Right ventricle myocardium superior (tissue), 1 donor: ENCODE data around the gene HMGCS1. TPM values are rescaled to one million over a fixed set of nuclear protein-coding genes. Genes with fewer than 3 reads are reported as not detected.
"Not testable (repeated sequence)": the region's sequence is repeated elsewhere in the genome, so short reads cannot be mapped to it uniquely, and the experiment has no call there.

Experiments used
- ATAC-seq: fragments of 200-7000 bp; cut with Tn5 transposase; one replicate; pipeline ENCODE4 v1.9.1; 2020; ENCODE audit warnings: mild to moderate bottlenecking; ENCODE audit not compliant: poor library complexity
- DNase-seq: peaks from one replicate; pipeline ENCODE4 v3.0.0-alpha.2; 2020
- intact Hi-C: fragments of 100-400 bp; cut with DNase I; formaldehyde crosslinking; loops from one replicate; pipeline ENCODE4 v1.11.2; 2022
- total RNA-seq: library from RNA; stranded (reverse); fragmentation: NEBNext Ultra II Directional; extraction: Animal tissue kit (Norgen Biotek cat#: 25700); gene quantifications from one replicate; pipeline ENCODE4 v1.2.1, GENCODE V29; 2021
- donor health status: DM: no; HTN: yes; CAD: no; lungs with severe emphysema.

The HMGCS1 gene
- total RNA-seq, 1 donor from 2014 or later, result 21.6 TPM

DNA sequence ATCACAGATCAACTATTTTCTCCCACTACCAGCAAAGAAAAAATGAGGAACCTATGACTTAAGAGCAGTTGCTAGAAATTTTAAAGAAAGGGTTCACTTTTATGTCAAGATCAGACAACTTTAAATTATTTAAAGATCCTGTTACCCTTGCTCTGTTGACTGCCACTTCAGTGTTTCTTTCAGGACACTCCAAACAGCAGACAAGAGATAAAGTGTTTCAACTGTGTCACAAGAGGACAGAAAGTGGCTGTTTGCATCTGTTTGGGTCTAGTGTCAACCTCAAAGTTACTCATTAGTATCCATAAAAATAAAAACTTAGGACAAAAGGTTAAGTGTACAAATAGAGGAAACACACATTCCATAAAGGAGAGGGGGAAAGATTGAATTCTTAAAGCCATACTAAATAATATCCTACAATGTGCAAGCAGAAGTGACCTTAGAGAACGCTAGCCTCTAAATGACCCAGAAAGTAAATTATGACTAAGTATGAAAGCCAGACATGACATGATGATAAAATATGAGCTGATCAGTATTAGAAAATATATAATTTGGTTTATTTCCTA lies 24.9 kb downstream of the HMGCS1 start:
- intact Hi-C loops, result no loop called here
- ATAC-seq (peak; percentile 71), DNase-seq (no peak)

DNA sequence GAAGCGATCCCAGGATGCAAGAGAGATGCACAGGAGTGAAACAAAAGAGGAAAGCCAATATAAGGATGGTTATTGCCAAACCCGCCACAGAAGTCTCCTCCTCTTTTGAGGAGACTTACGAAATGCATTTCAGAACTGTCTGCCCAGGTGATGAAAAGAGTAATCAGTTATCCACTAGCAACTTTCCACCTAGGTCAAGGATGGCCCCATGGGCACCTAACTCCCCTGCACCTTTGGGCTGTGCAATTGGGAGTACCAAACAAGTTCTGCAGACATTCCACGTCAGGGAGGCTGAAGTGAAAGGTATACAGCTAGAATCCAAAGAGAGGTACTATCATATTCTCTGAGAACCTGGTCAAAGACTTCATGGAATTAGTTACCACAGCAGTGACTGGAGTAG lies 25.7 kb downstream of the HMGCS1 start:
- no peak for ATAC-seq
- intact Hi-C loops, result no loop called here
- no peak for DNase-seq

DNA sequence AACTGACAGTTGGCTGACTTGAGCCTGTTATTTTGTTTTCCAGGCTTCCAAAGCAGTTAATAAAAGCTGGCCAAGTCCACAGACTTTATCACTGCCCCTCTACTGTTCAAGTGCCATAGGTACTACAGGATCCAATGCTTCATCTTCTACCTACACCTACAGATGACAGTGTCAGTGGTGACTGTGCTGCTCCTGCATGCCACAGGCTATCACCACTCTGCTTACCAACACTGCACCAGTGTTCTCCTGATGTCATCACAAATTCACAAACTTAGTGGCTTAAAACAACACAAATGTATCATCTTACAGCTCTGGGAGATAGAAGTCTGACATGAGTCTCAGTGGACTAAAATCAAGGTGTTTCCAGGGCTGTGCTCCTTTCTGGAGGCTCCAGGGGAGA lies 26.6 kb downstream of the HMGCS1 start:
- ATAC-seq (no peak), DNase-seq (no peak)
- intact Hi-C loops, result no loop called here

DNA sequence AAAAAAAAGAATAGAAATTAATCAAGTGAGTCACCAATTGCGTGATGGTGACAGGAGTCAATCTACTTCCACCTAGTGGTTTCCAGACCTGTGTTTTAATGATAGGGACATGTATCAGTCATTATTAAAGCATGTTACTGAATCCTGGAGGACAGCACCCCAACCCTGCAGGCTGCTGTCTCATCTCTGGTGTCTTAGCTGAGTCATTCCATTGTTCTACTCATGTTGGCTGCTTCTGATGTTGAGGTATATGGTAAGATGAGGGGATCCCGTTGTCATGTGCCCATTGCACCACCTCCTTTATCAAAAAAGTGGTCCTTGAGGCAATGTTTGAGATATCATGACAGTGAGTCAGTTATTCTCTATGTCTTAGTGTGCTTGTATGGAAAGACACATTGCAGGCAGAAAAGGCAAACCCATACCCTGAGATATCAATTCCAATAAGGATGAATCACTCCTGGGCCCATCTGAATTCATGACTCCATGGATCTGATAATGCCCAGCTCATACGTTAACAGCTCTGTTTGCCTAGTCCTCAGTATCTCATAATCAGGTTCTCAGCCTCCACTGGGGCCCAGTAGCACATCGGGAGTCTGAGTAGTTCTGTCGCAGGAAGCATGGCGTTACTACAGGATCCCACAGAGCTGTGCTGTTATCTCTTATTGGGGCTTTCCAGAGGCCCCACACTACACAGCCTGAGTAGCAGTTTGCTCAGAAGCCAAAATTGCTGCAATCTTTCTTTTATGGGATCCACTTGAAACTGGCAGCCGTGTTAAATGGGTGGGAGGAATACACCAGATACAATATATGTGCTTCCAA lies 31.2 kb downstream of the HMGCS1 start:
- intact Hi-C loops, result no loop called here
- no peak for DNase-seq
- no peak for ATAC-seq

DNA sequence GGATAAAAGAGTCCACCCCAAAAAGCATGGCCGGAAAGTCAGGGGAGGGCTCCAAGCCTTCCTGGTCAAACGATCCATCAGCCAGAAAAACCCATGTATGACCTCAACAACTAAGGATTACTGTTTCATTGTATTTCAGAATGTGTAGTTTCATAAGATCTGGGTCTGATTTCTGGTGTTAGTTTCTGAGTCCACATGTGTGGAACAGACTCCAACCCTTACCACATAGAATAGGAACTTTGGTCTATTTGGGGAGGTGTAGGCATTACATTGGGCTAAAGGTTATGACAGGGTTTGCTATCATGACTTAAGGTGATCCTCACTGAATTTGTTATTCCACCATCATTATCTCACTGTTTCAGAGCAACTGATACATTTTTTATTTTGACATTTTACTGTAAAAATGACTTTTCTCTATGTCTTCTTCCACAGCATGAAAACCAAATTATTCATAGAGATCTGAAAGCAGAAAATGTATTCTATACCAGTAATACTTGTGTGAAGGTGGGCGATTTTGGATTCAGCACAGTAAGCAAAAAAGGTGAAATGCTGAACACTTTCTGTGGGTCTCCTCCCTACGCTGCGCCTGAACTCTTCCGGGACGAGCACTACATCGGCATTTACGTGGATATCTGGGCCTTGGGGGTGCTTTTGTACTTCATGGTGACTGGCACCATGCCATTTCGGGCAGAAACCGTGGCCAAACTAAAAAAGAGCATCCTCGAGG lies 33.5 kb downstream of the HMGCS1 start:
- intact Hi-C loops, result no loop called here

DNA sequence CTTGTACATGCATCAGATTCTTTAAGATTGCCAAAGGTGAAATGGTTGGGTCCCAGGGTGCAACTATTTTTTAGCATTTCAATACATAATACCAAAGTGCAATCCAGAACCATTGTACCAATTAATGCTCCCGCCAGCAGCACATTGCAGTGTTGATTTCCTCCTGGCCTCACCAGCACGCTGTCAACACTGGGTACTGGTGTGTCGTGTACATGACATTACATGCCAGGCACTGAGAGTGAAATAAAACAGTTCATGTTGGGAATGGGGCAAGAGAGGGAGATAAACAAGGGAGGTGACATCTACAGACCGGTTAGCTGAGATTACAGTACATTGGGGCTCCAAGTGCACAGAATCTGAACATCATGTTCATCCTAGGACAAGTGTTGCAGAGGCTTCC lies 37.8 kb downstream of the HMGCS1 start:
- intact Hi-C loops, result no loop called here
- ATAC-seq (peak; percentile 98), DNase-seq (peak; percentile 66)

More for the DNA sequence above, 33.5 kb downstream of the HMGCS1 start:
- no peak for DNase-seq
- ATAC-seq, result no peak

DNA sequence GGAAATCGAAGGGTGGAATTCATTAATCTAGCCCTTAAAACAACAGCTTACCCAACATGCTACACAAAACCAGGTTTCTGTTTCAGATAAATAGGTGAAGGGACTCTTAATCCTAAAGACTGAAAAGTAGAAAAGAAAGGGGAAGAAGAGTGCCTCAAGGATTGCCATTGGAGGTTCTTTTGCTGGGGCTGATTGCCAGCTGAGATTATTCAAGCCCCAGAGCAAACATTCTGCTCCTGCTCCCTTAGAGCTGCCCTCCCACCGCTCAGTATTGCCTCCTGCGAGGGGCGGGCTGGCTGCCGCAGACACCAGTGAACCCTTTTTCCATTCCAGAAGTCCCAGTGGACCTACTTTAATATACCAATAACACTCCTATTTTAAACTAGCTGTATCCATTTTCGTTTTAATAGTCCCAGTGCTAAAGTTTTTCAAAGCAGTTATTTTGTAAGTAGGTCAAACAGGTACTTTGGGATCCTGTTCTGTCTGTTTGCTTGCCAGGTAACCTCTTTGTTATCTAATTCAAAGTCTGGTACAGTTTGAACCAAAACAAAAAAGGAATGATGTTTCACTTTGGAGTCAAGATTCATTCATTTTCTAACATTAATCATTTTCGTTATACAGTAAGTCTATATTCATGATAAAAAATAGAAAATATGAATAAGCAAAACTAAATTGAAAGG lies 38.6 kb downstream of the HMGCS1 start:
- intact Hi-C loops, result no loop called here
- DNase-seq (no peak), ATAC-seq (no peak)

DNA sequence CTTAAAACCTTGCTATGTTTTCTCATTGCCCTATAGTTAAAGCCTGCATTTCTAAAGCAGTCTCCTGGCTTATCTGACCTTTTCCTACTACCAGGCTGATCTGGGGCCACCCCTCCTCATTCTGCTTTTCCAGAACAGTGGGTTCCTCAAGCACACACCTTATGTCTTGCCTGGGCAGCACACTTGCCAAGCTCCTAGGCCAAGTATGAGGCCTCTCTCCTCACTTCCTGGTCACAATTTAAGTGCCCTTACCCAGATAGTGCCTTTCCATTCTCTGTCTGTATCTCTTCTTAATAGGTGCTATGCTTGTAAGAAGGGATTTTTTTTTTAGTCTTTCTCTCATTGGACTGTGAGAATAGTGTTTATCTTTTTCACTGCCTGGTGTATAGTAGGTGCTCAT lies 39.7 kb downstream of the HMGCS1 start:
- ATAC-seq, result no peak
- no peak for DNase-seq
- intact Hi-C loops, result no loop called here

DNA sequence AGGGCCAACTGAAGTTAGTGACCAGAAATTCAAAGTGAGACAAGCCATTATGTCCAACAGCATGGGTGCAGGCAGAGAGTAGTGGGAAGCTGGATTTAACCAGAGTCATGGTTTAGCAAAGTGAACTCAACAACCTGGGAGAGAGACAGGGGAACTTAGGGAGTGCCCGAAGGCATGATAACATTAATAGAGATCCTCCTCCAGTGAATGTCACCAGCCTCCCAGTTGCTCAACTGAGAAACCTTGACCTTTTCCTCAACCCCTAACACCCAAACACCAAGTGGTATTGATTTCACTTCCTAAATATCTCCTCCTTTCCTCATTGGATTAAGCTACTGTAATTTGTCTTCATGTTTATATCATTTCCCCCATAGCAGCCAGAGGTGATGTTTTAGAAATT lies 42.6 kb downstream of the HMGCS1 start:
- ATAC-seq (no peak), DNase-seq (no peak)

DNA sequence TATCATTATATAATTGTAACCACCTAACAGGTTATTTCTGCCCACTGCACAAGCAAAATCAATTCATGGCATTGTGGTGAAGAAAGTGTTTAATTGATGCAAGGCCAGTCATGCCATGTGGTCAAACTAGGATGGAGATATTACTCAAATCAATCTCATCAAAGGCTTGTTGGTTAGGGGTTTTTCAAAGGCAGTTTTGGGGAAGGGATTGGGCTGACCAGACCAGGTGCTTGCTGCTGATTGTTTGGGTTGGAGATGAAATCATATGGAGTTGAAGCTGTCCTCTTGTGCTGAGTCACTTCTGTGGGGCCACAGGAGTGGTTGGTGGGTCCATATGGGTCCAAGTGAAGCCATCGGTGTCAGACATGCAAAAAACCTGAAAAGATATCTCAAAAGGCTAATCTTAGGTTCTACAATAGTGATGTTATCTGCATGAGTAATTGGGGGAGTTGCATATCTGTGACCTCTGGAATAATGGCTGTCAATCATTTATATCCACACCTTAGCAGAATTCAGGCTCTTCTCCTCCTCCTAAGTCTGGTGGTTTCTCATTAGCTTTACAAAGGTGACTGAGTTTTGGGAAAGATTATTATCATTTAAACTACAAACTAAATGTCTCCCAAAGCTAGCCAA lies 44.9 kb downstream of the HMGCS1 start:
- DNase-seq (no peak), ATAC-seq (no peak)
- intact Hi-C loops, result no loop called here

More for the DNA sequence above, 42.6 kb downstream of the HMGCS1 start:
- intact Hi-C loops, result no loop called here

DNA sequence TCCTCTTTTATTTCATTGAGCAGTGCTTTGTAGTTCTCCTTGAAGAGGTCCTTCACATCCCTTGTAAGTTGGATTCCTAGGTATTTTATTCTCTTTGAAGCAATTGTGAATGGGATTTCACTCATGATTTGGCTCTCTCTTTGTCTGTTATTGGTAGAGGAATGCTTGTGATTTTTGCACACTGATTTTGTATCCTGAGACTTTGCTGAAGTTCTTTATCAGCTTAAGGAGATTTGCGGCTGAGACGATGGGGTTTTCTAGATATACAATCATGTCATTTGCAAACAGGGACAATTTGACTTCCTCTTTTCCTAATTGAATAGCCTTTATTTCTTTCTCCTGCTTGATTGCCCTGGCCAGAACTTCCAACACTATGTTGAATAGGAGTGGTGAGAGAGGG lies 50.9 kb downstream of the HMGCS1 start:
- DNase-seq, ATAC-seq, intact Hi-C loops: not testable (repeated sequence)

DNA sequence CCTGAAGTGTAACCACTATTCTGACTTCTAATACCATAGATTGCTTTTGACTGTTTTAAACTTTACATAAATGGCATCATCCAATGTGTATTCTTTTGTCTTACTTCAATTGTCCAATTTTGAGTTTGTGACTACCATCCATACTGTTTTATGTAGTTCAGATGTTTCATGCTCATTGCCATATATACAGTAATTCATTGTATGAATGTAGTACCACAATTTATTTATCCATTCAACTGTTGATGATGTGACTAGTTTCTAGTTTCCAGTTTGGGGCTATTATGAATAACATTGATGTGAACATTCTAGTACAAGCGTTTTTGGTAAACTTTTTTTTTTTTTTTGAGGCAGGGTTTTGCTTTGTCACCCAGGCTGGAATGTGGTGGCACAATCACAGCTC lies 55.1 kb downstream of the HMGCS1 start:
- ATAC-seq (no peak), DNase-seq (no peak)
- intact Hi-C loops, result no loop called here

DNA sequence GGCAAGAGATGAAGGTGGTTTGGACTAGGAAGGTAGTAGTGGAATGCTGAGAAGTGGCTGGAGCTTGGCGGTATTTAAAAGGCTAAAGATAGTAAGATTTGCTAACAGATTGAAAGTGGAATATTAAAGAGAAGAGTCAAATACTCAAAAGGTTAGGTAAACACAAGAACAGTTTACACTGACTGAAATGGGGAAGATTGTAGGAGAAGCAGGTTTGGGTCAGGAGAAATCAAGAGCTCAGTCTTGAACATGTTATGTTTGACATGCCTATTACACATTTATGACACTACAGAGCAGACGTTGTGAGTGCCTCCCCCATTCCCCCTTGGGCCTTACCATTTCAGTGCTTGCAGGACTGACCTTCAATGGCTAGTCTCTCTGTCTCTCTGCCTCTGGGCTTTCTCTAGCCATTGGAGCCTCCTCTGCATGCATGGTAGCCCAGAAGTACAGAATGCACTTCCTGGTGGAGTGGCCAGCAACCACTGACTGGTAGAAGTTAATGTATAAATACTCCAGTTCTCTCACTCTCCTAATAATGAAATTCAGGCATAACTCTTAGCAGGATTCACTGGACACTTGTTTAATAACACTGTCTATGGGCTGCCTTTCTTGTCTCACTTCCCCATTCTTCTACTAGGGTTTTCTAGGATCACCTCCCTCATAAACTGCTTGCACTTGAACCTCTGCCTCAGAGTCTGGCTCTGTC lies 56.8 kb downstream of the HMGCS1 start:
- no peak for DNase-seq
- no peak for ATAC-seq
- intact Hi-C loops, result no loop called here

DNA sequence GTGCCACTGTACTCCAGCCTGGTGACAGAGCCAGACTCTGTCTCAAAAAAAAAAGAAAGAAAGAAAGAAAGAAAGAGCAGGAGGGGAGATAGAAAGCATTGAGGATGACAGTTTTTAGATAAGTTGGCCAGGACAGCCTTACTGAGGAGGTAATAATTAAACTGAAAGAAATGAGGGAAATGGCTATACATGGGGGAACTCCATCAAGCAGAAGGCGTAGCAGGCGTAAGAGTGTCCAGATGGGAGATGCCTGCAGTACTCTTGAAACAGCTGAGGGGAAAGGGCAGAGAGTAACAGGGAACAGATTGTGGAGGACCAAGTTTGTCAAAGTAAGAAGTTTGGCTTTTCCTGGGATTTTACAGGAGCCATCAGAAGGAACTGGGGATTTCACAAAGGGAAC lies 57.5 kb downstream of the HMGCS1 start:
- DNase-seq (no peak), ATAC-seq (no peak)
- intact Hi-C loops, result no loop called here

DNA sequence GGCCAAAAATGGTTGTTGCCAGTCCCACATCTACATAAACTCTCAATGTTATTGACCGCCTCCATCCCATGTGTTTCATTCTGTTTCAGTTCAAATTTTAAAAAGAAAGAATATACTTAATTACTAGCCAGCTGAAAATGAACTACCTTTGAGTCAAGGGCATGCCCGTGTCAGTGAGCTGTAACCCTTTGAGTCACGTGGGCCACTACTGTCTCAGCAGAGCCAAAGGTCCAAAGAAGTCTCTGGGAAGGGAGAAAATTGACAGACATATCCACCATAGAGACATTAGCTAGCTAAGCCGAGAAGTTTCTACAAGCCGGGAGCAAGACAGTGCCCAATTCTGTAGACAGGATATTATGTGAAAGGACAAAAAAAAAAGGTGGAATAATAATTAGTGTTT lies 61.5 kb downstream of the HMGCS1 start:
- no peak for ATAC-seq
- DNase-seq, result no peak
- intact Hi-C loops, result no loop called here

DNA sequence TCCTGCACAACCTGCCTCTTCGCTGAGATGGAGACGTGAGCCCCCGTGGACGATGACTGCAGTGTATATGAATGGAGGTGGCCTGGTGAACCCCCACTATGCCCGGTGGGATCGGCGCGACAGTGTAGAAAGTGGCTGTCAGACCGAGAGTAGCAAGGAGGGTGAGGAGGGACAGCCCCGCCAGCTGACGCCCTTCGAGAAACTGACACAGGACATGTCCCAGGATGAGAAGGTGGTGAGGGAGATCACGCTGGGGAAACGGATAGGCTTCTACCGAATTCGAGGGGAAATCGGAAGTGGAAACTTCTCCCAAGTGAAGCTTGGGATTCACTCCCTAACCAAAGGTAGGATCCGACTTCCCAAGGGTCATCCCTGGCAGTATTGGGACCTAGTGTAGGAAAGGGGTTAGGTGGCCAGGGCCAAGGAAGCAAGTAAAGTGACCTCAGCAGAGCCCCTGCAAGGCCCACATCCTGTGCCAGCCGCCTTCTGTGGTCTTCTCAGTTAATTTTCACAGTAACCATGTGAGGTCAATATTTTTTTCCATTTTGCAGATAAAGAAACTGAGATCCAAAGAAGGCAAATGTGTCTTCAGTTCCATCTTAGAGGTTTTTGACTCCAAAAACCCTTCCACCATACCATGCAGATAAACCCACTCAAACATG lies 67.4 kb downstream of the HMGCS1 start:
- DNase-seq (no peak), ATAC-seq (no peak)
- intact Hi-C loops, result no loop called here

DNA sequence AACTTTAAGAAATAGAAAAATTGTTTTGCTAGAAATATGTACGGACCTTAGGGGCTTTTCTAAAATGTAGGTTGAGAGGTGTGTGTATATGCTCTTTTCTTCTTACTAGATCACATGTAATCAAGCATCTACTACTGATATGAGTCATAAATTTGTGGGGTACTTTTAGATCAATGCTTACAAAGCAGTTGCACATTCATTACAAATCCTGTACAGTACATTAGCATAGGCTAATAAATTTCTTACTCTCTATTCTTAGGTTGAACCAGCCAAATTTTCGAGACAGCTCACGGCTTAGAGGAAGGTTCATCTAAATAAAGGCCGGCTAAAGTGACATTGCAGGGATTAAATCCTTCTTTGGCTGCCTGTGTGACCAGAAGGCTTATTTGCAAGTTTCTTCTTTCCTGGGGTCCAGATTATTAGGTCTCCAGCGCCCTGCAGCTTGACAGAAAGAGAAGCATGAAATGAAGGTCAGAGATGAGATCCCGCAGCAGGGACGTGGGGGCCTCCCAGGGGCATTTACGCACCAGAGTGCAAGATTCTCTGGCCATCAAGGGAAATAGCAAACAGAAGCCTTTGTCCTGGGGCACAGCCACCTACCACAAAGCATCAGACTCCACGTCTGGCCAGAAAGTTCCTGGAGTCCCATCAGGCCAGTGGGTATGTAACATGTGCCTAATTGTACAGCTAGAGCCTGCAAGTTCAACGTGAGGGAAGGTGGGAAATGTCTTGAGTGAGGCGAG lies 68.2 kb downstream of the HMGCS1 start:
- ATAC-seq (no peak), DNase-seq (no peak)
- intact Hi-C loops, result no loop called here
